HEK293 (cell line): ENCODE measurements around the gene DIO3.

Experiments
- CTCF ChIA-PET: fragments of 350-600 bp; formaldehyde crosslinking; extraction: SDS; loops from one replicate; lab custom pipeline; 2021; ENCODE audit warnings: antibody characterized with exemption; lab: Yijun Ruan, JAX
- POLR2A ChIA-PET: fragments of 300-600 bp; formaldehyde crosslinking; extraction: SDS; loops from one replicate; lab custom pipeline; 2020; ENCODE audit warnings: antibody characterized with exemption, inconsistent platforms; lab: Yijun Ruan, JAX
- H3K27ac ChIP-seq: fragments of 200-500 bp; sonication (Bioruptor generic); 2 replicates; pipeline ENCODE4 v1.5.1; 2014; ENCODE audit warnings: low read depth, low read length, control low read depth, inconsistent platforms; ENCODE audit errors: extremely low read depth
- H3K36me3 ChIP-seq, 2 experiments: fragments of 200-500 bp in 1 of 2; sonication (Bioruptor generic) in 1 of 2; 1 replicate in 1 of 2; 2 replicates in 1 of 2; pipeline ENCODE4 v1.5.1; 2014 to 2017; ENCODE audit warnings: inconsistent platforms in 2 of 2, low read length in 2 of 2; ENCODE audit not compliant: control insufficient read depth in 2 of 2, insufficient read depth in 1 of 2
- H3K4me1 ChIP-seq: fragments of 200-500 bp; sonication (Bioruptor generic); 2 replicates; pipeline ENCODE4 v1.5.1; 2014; ENCODE audit warnings: mild to moderate bottlenecking, low read length, inconsistent platforms; ENCODE audit not compliant: control insufficient read depth, insufficient read depth
- H3K4me3 ChIP-seq: 2 replicates; pipeline ENCODE4 v1.5.1; 2011; ENCODE audit warnings: low read depth, mild to moderate bottlenecking, control low read depth, low read length, moderate library complexity
- H3K9me3 ChIP-seq: fragments of 200-500 bp; sonication (Bioruptor generic); 2 replicates; pipeline ENCODE4 v1.5.1; 2014; ENCODE audit warnings: low read depth, low read length, inconsistent platforms; ENCODE audit not compliant: control insufficient read depth, insufficient read depth
- BCL11B ChIP-seq: fragments of 450-650 bp; formaldehyde crosslinking; IDR thresholded peaks from 2 replicates; pipeline ENCODE4 v1.5.1; 2016; ENCODE audit warnings: low read depth, missing biosample characterization, missing genetic modification characterization
- HOXC10 ChIP-seq: sonication (generic); formaldehyde crosslinking; IDR thresholded peaks from 2 replicates; pipeline ENCODE4 v1.8.1; 2023; ENCODE audit warnings: mild to moderate bottlenecking, missing genetic modification reagents
- PRDM2 ChIP-seq: fragments of 450-650 bp; formaldehyde crosslinking; IDR thresholded peaks from 2 replicates; pipeline ENCODE4 v1.5.1; 2016; ENCODE audit warnings: missing biosample characterization, missing genetic modification characterization, borderline replicate concordance
- ZBTB10 ChIP-seq: fragments of 450-650 bp; formaldehyde crosslinking; IDR thresholded peaks from 2 replicates; pipeline ENCODE4 v1.5.1; 2016; ENCODE audit warnings: missing biosample characterization, missing genetic modification characterization
- ZBTB44 ChIP-seq: fragments of 450-650 bp; IDR thresholded peaks from 2 replicates; pipeline ENCODE4 v1.5.1; 2018; ENCODE audit warnings: missing biosample characterization, mild to moderate bottlenecking, missing genetic modification characterization
- ZBTB6 ChIP-seq: fragments of 450-650 bp; formaldehyde crosslinking; IDR thresholded peaks from 2 replicates; pipeline ENCODE4 v1.5.1; 2017; ENCODE audit warnings: missing biosample characterization, missing genetic modification characterization
- ZBTB7A ChIP-seq: fragments of 450-650 bp; formaldehyde crosslinking; IDR thresholded peaks from 2 replicates; pipeline ENCODE4 v1.5.1; 2016; ENCODE audit warnings: low read depth, missing biosample characterization, missing genetic modification characterization
- ZBTB8A ChIP-seq: fragments of 450-650 bp; formaldehyde crosslinking; IDR thresholded peaks from 2 replicates; pipeline ENCODE4 v1.5.1; 2016; ENCODE audit warnings: missing biosample characterization, missing genetic modification characterization
- ZFP37 ChIP-seq: fragments of 450-650 bp; formaldehyde crosslinking; IDR thresholded peaks from 2 replicates; pipeline ENCODE4 v1.5.1; 2016; ENCODE audit warnings: missing biosample characterization, missing genetic modification characterization
- ZNF112 ChIP-seq: fragments of 450-650 bp; formaldehyde crosslinking; IDR thresholded peaks from 2 replicates; pipeline ENCODE4 v1.5.0; 2017; ENCODE audit warnings: missing biosample characterization, missing genetic modification characterization
- ZNF175 ChIP-seq: fragments of 450-650 bp; formaldehyde crosslinking; IDR thresholded peaks from 2 replicates; pipeline ENCODE4 v1.5.1; 2016; ENCODE audit warnings: missing biosample characterization, missing genetic modification characterization
- ZNF24 ChIP-seq: fragments of 450-650 bp; formaldehyde crosslinking; IDR thresholded peaks from 2 replicates; pipeline ENCODE4 v1.5.1; 2016; ENCODE audit warnings: missing biosample characterization, missing genetic modification characterization
- ZNF26 ChIP-seq: fragments of 450-650 bp; formaldehyde crosslinking; IDR thresholded peaks from 2 replicates; pipeline ENCODE4 v1.5.1; 2016; ENCODE audit warnings: missing biosample characterization, missing genetic modification characterization
- ZNF529 ChIP-seq: fragments of 450-650 bp; formaldehyde crosslinking; IDR thresholded peaks from 2 replicates; pipeline ENCODE4 v1.5.1; 2017; ENCODE audit warnings: missing genetic modification characterization, missing biosample characterization; ENCODE audit not compliant: insufficient replicate concordance
- ZNF600 ChIP-seq: fragments of 450-650 bp; formaldehyde crosslinking; IDR thresholded peaks from 2 replicates; pipeline ENCODE4 v1.5.1; 2016; ENCODE audit warnings: missing biosample characterization, missing genetic modification characterization
- ZNF639 ChIP-seq: fragments of 450-650 bp; formaldehyde crosslinking; IDR thresholded peaks from 2 replicates; pipeline ENCODE4 v1.5.1; 2016; ENCODE audit warnings: missing biosample characterization, missing genetic modification characterization
- ZNF707 ChIP-seq: fragments of 450-650 bp; formaldehyde crosslinking; IDR thresholded peaks from 2 replicates; pipeline ENCODE4 v1.5.1; 2016; ENCODE audit warnings: missing biosample characterization, missing genetic modification characterization
- TF ChIP-seq, protein P1 (sequence below): fragments of 450-650 bp; formaldehyde crosslinking; IDR thresholded peaks from 2 replicates; pipeline ENCODE4 v1.5.1; 2016; ENCODE audit warnings: missing biosample characterization, missing genetic modification characterization

Gene DIO3

DNA sequence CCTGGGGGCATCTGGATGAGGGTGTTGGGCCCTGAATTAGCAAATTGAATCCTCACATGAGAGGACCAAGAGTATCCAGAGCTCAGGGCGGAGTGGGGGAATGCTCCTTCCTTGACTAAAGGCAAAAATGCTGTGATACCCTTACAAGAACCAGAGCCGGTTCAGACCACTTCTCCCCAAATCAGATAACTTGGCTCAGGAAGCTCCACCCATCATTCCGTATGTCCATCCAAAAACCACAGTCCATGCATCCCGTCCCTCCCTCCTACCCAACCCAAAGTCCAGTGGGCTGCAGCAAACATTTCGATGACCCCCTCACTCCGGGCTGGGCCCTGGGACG lies 22.4 kb downstream of the DIO3 start:
- H3K36me3 ChIP-seq = no peaks in the 10 kb centered on the region
- no peak for TF ChIP-seq ZNF707
- no peak for TF ChIP-seq ZBTB7A (tag by site-specific recombination)
- TF ChIP-seq, protein P1, sequence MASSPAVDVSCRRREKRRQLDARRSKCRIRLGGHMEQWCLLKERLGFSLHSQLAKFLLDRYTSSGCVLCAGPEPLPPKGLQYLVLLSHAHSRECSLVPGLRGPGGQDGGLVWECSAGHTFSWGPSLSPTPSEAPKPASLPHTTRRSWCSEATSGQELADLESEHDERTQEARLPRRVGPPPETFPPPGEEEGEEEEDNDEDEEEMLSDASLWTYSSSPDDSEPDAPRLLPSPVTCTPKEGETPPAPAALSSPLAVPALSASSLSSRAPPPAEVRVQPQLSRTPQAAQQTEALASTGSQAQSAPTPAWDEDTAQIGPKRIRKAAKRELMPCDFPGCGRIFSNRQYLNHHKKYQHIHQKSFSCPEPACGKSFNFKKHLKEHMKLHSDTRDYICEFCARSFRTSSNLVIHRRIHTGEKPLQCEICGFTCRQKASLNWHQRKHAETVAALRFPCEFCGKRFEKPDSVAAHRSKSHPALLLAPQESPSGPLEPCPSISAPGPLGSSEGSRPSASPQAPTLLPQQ (tag by site-specific recombination) = no peak
- no peak for TF ChIP-seq ZFP37 (tag by site-specific recombination)
- TF ChIP-seq ZBTB44 (tag by site-specific recombination) = no peak
- no peak for TF ChIP-seq PRDM2 (tag by site-specific recombination)
- TF ChIP-seq HOXC10 (CRISPR knock-in tag) = no peak
- no peak for TF ChIP-seq ZNF112 (tag by site-specific recombination)
- no peak for TF ChIP-seq ZNF26 (tag by site-specific recombination)
- no peak for TF ChIP-seq ZNF24 (tag by site-specific recombination)
- no peak for TF ChIP-seq ZNF600 (tag by site-specific recombination)
- TF ChIP-seq ZNF175 (tag by site-specific recombination) = no peak
- no peak for TF ChIP-seq ZBTB6 (tag by site-specific recombination)
- TF ChIP-seq ZNF529 (tag by site-specific recombination) = no peak
- no peak for TF ChIP-seq ZBTB10 (tag by site-specific recombination)
- no peak for TF ChIP-seq BCL11B (tag by site-specific recombination)
- TF ChIP-seq ZNF639 (tag by site-specific recombination) = no peak
- TF ChIP-seq ZBTB8A (tag by site-specific recombination) = no peak
- TF ChIP-seq, all 188 proteins: peak for 0
- no peaks in the 10 kb centered on the region for H3K9me3 ChIP-seq
- H3K4me3 ChIP-seq = no peak overlapping the region
- CTCF ChIA-PET = no interaction called here
- POLR2A ChIA-PET = no interaction called here
- no peak overlapping the region for H3K27ac ChIP-seq
- H3K4me1 ChIP-seq = no peaks in the 10 kb centered on the region
